ENCODE results near the gene SPRED2. TPM values are rescaled to one million over a fixed set of nuclear protein-coding genes. Genes with fewer than 3 reads are reported as not detected.

Gene SPRED2
- polyA plus RNA-seq, 6 donors from 2014 or later = 0.16 to 2.4 (median 1.5) TPM; not detected in 1

GRCh38 chr2:65292461-65293011 is 139.9 kb downstream of the SPRED2 start:
- ATAC-seq (ENCODE audit: low read depth in 2 of 2) (no peak), DNase-seq (no peak)
- Mint-ChIP-seq H3K4me1 (peaks cover 0 to 4% (median 0%) of the 10 kb centered on the region in 3 donors), H3K27ac (no peak overlapping the region), H3K27me3 (peaks cover 0 to 13% (median 5%) of the 10 kb centered on the region in 3 donors), H3K9me3 (no peaks in the 10 kb centered on the region), H3K36me3 (no peaks in the 10 kb centered on the region), H3K4me3 (peak overlapping the region in 1 of 8 donors; percentile 47)

DNA sequence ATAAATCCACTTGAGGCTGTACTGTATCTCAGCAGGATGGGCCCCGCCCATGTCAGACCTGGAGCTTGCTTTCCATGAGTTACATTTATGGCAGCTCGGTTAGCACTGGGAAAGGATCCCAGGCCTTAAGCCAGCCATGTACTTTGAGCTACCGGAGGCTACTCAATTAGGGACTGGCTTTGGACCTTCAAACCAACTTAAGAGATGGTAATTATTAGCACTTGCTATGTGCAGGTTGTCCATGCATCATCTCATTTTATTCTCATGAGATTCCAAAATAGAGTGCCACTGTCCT is 140.3 kb downstream of the SPRED2 start:
- Mint-ChIP-seq H3K4me3 (no peak overlapping the region), H3K4me1 (peaks cover 0 to 3% (median 0%) of the 10 kb centered on the region in 3 donors), H3K27me3 (peaks cover 0 to 13% (median 5%) of the 10 kb centered on the region in 3 donors), H3K36me3 (no peaks in the 10 kb centered on the region), H3K9me3 (no peaks in the 10 kb centered on the region), H3K27ac (no peak overlapping the region)
- DNase-seq = no peak
- no peak for ATAC-seq (ENCODE audit: low read depth in 2 of 2)

DNA sequence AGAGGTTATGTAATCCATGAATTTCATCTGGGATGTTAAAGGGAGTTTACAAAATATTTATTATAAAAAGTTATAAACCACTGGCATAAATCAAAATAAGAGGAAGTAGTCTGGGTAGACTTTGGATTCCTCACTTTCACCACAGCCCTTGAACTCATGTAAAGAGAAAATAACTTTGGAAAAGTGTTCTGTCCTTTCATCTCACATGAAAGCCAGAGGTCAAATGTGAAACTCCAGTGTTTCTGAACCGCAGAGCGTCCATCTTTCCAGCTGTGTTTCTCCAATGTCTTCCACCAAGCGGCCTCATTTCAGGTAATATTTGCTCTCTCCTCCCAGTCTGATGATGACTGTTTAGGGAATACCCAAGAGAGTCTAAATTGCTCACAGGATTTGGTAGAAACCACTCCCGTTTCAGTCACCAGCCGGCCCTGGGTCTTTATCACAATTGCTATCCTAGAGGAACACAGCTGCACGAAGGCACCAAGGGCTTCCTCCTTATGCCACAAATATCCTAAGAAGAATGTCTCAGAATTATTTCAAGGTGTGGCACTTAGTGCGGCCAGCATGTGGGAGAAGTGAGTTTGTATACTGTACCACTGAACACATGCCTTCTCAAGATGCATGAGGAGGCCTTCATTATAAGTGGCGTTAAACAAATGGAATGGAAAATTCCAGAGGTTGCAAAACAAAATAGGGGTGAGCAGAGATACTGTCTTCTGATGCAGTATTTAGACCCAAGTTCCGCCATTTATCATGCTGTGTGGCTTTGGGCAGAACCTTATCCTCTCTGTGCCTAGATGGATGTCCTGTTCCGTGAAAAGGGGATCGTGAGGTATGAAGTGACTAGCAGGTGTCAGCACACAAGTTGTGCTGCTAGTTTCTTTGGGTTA is 140.9 kb downstream of the SPRED2 start:
- Mint-ChIP-seq H3K27ac (no peak overlapping the region), H3K27me3 (peaks cover 0 to 13% (median 5%) of the 10 kb centered on the region in 3 donors), H3K36me3 (no peaks in the 10 kb centered on the region), H3K4me1 (no peaks in the 10 kb centered on the region), H3K4me3 (no peak overlapping the region), H3K9me3 (no peaks in the 10 kb centered on the region)
- DNase-seq (no peak), ATAC-seq (ENCODE audit: low read depth in 2 of 2) (no peak)

GRCh38 chr2:65287364-65287763 is 145.0 kb downstream of the SPRED2 start:
- no peak overlapping the region for H3K27ac Mint-ChIP-seq
- H3K36me3 Mint-ChIP-seq = no peaks in the 10 kb centered on the region
- H3K27me3 Mint-ChIP-seq = peaks cover 0 to 11% (median 0%) of the 10 kb centered on the region in 3 donors
- no peaks in the 10 kb centered on the region for H3K9me3 Mint-ChIP-seq
- H3K4me3 Mint-ChIP-seq = no peak overlapping the region
- ATAC-seq (ENCODE audit: low read depth in 2 of 2) = no peak
- DNase-seq = no peak
- H3K4me1 Mint-ChIP-seq = no peaks in the 10 kb centered on the region

DNA sequence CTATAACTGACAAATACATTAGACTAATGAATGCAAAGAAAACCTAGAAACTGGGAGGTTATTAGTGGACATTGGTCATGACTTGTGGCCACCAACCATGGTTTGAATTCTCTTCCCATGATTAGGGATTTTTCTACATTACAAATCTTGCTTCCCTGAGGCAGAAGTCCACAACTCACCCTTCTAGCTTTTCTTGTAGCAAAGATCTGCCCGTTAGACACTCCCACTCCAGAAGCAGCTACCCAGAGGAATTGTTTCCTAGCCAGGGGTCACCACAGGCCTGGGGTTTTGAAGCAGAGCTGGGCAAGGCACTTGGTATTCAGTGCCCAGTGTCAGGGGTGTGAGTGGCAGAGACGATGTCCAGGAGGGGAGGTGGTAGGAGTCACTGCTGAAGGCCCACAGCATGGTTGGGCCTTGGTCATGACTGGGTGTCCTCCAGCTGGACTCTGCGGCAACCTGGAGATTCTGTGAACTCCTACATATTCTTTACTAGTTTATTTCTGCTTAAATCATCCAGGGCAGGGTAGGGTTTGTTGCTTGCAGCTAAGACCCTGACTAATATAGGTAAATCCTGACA is 149.8 kb downstream of the SPRED2 start:
- Mint-ChIP-seq H3K27me3 (peaks cover 0 to 4% (median 0%) of the 10 kb centered on the region in 3 donors), H3K4me1 (peaks cover 6 to 14% (median 7%) of the 10 kb centered on the region in 3 donors), H3K27ac (no peak overlapping the region), H3K4me3 (no peak overlapping the region), H3K9me3 (no peaks in the 10 kb centered on the region), H3K36me3 (no peaks in the 10 kb centered on the region)
- DNase-seq (no peak), ATAC-seq (ENCODE audit: low read depth in 2 of 2) (no peak)

GRCh38 chr2:65281627-65282351 is 150.6 kb downstream of the SPRED2 start:
- Mint-ChIP-seq H3K27me3 (peaks cover 0 to 4% (median 0%) of the 10 kb centered on the region in 3 donors), H3K4me1 (peaks cover 6 to 14% (median 7%) of the 10 kb centered on the region in 3 donors), H3K27ac (no peak overlapping the region), H3K9me3 (no peaks in the 10 kb centered on the region), H3K4me3 (no peak overlapping the region), H3K36me3 (no peaks in the 10 kb centered on the region)
- ATAC-seq (ENCODE audit: low read depth in 2 of 2) (no peak), DNase-seq (no peak)

GRCh38 chr2:65279756-65280155 is 152.6 kb downstream of the SPRED2 start:
- ATAC-seq (ENCODE audit: low read depth in 2 of 2) (no peak), DNase-seq (no peak)
- Mint-ChIP-seq H3K4me3 (no peak overlapping the region), H3K36me3 (no peaks in the 10 kb centered on the region), H3K9me3 (no peaks in the 10 kb centered on the region), H3K4me1 (peaks cover 6 to 14% (median 11%) of the 10 kb centered on the region in 3 donors), H3K27me3 (peaks cover 0 to 4% (median 0%) of the 10 kb centered on the region in 3 donors), H3K27ac (peak overlapping the region in 1 of 6 donors; percentile 41)

GRCh38 chr2:65278531-65278981 is 153.8 kb downstream of the SPRED2 start:
- Mint-ChIP-seq H3K9me3 (no peaks in the 10 kb centered on the region), H3K4me1 (peaks cover 6 to 14% (median 11%) of the 10 kb centered on the region in 3 donors), H3K4me3 (no peak overlapping the region), H3K27ac (peak overlapping the region in 2 of 6 donors; percentile 9 to 89), H3K27me3 (no peaks in the 10 kb centered on the region), H3K36me3 (no peaks in the 10 kb centered on the region)
- ATAC-seq (ENCODE audit: low read depth in 2 of 2) = no peak
- no peak for DNase-seq

DNA sequence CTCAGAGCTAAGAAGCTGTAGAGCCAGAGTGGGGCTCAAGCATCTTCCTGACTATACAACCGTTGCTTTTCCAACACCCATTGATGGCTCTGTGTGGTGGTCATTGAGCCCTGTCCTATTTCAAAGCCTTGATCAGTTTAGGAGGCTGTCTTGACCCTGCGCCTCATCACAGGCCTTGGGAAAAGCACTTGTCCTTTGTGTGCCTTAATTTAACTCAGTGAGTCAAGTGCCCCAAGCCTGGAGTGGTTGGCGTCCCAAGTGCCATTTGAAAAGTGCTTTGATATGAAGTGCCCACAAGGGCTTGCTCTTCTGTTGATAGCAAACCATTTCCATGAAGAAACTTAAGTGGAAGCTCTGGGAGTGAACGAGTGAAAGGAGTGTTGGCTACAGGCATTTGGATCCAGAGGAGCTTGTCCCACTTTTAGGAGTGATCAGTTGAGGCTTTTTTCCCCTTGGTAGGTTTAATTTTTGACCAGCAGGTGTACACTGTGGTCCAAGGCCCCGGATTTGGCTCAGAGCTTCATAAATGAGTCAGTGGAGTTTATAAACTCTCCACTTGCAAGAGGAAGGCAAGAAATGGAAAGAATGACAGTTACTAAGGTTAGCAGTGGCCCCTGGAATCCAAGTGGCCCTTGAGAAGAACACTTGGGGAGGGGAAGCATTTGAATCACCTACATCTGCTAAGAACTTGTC is 154.5 kb downstream of the SPRED2 start:
- Mint-ChIP-seq H3K27ac (no peak overlapping the region), H3K9me3 (no peaks in the 10 kb centered on the region), H3K4me3 (no peak overlapping the region), H3K27me3 (no peaks in the 10 kb centered on the region), H3K36me3 (no peaks in the 10 kb centered on the region), H3K4me1 (peaks cover 6 to 14% (median 11%) of the 10 kb centered on the region in 3 donors)
- ATAC-seq (ENCODE audit: low read depth in 2 of 2) (no peak), DNase-seq (no peak)

GRCh38 chr2:65277118-65277517 is 155.3 kb downstream of the SPRED2 start:
- Mint-ChIP-seq H3K9me3 (no peaks in the 10 kb centered on the region), H3K27me3 (no peaks in the 10 kb centered on the region), H3K4me3 (no peak overlapping the region), H3K36me3 (peaks cover 0 to 7% of the 10 kb centered on the region in 2 donors), H3K27ac (peak overlapping the region in 1 of 6 donors; percentile 26), H3K4me1 (peaks cover 6 to 14% (median 11%) of the 10 kb centered on the region in 3 donors)
- DNase-seq (no peak), ATAC-seq (ENCODE audit: low read depth in 2 of 2) (no peak)

GRCh38 chr2:65276609-65277008 is 155.8 kb downstream of the SPRED2 start:
- peak overlapping the region in 1 of 6 donors; percentile 87 for H3K27ac Mint-ChIP-seq
- H3K4me3 Mint-ChIP-seq = no peak overlapping the region
- H3K27me3 Mint-ChIP-seq = no peaks in the 10 kb centered on the region
- peaks cover 0 to 7% of the 10 kb centered on the region in 2 donors for H3K36me3 Mint-ChIP-seq
- H3K4me1 Mint-ChIP-seq = peaks cover 6 to 14% (median 11%) of the 10 kb centered on the region in 3 donors
- ATAC-seq (ENCODE audit: low read depth in 2 of 2) (no peak), DNase-seq (no peak)
- no peaks in the 10 kb centered on the region for H3K9me3 Mint-ChIP-seq

DNA sequence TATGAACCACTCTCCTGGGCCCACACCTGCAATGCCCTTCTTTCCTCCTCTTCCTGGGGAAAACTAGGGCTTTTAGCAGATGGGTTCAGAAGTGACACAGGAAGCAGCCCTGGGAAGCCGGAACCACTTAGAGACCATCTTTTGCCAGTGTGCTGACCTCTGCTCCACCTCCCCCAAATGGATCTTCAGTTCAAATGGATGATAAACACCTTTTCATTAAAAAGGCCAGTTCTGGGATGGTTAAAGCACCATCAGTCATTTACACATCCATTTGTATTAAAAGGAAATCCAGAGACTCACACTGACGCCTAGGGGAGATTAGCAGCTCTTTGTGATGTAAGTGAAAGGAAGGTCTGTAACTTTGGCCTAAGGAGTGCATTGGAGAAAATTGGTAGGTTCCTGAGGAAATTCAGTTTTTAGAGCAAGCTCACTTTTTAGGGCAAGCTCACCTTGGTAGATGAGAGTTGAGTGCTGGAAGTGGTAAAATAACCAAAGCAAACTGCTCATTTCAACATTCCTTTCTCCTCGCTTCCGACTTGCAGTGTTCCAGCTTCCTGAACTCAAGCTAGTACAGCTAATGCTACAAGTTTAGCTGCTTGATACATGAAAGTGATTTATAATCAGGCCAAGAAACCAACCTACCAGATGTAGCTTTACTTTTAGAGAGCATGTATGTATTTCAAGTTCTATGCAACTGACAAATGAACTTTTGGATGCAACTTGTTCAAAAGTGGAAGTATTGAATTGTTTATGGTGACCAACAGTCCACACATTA is 157.1 kb downstream of the SPRED2 start:
- Mint-ChIP-seq H3K4me1 (peaks cover 6 to 14% (median 11%) of the 10 kb centered on the region in 3 donors), H3K4me3 (no peak overlapping the region), H3K27me3 (no peaks in the 10 kb centered on the region), H3K9me3 (no peaks in the 10 kb centered on the region), H3K36me3 (peaks cover 0 to 7% of the 10 kb centered on the region in 2 donors), H3K27ac (peak overlapping the region in 2 of 6 donors; percentile 4 to 16)
- no peak for DNase-seq
- no peak for ATAC-seq (ENCODE audit: low read depth in 2 of 2)
